ENCODE data around the gene RNF183.
"Not testable (repeated sequence)": the region's sequence is repeated elsewhere in the genome, so short reads cannot be mapped to it uniquely, and the experiment has no call there.

Gene RNF183

DNA sequence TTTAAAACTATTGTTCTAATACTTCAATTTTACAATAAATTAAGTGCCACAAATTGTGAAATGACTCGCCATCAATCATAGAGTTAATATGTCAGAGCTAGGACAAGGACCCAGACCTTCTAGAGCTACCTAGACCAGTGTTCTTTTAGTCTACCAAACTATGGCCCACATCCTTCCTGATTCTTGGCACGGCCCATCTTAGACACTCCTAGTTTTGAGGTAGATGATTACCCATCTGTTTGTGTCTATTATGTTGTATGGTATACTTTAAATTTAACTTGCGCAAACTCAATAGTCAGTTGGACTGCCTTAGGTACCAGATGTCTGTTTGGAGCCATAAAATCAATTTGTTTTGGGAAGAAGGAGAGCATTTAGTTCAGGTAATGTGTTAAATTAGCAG, 45.3 kb downstream of the RNF183 start:
- in situ Hi-C loops (cut with MboI; ENCODE audit: low pct_unique_long_range_greater_than_20kb, low sequenced_read_pairs, unreplicated experiment), result no loop called here
- TF ChIP-seq, protein P1, sequence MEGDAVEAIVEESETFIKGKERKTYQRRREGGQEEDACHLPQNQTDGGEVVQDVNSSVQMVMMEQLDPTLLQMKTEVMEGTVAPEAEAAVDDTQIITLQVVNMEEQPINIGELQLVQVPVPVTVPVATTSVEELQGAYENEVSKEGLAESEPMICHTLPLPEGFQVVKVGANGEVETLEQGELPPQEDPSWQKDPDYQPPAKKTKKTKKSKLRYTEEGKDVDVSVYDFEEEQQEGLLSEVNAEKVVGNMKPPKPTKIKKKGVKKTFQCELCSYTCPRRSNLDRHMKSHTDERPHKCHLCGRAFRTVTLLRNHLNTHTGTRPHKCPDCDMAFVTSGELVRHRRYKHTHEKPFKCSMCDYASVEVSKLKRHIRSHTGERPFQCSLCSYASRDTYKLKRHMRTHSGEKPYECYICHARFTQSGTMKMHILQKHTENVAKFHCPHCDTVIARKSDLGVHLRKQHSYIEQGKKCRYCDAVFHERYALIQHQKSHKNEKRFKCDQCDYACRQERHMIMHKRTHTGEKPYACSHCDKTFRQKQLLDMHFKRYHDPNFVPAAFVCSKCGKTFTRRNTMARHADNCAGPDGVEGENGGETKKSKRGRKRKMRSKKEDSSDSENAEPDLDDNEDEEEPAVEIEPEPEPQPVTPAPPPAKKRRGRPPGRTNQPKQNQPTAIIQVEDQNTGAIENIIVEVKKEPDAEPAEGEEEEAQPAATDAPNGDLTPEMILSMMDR (IDR thresholded peaks at IDR 0.05; ENCODE audit: extremely low read depth, insufficient read depth, missing control alignments), result no peak
- no peak for DNase-seq (ENCODE audit: low spot score)

DNA sequence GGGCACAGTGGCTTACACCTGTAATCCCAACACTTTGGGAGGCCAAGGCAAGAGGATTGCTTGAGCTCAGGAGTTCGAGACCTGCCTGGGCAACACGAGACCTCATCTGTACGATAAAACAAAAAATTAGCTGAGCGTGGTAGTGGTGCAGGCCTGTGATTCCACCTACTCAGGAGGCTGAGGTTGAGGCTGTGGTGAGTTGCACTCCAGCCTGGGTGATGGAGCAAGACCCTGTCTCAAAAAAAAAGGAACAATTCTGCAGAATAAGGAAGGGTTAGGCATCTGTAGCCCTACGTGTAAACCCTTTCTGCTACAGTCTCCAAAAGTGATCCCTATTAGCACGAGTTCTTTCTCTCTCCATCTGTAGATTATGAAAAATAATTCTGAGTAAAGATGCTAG, 47.7 kb downstream of the RNF183 start:
- TF ChIP-seq, protein P1 (IDR thresholded peaks at IDR 0.05; ENCODE audit: extremely low read depth, insufficient read depth, missing control alignments), result no peak
- DNase-seq (ENCODE audit: low spot score), result no peak
- in situ Hi-C loops (cut with MboI; ENCODE audit: low pct_unique_long_range_greater_than_20kb, low sequenced_read_pairs, unreplicated experiment), result no loop called here

DNA sequence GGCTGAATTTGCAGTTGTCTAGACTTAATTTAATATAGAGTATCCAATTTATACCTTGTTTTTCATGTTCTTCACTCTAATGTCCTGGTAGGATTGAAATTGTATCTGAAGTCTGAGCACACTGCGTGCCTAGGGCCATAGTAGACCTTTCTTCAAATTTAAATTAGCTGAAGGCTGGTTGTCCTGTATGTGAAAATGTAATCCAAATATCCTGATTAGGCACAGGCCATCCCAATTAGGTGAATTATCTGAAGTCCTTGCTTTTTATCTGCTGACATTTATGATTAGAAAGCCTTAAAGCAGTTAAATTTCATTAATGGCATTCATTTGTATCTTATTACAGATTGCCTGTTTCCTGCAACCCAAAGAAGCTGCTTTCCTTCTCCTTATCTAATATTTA, 48.2 kb downstream of the RNF183 start:
- in situ Hi-C loops (cut with MboI; ENCODE audit: low pct_unique_long_range_greater_than_20kb, low sequenced_read_pairs, unreplicated experiment), result no loop called here
- TF ChIP-seq, protein P1 (IDR thresholded peaks at IDR 0.05; ENCODE audit: extremely low read depth, insufficient read depth, missing control alignments), result no peak
- no peak for DNase-seq (ENCODE audit: low spot score)

DNA sequence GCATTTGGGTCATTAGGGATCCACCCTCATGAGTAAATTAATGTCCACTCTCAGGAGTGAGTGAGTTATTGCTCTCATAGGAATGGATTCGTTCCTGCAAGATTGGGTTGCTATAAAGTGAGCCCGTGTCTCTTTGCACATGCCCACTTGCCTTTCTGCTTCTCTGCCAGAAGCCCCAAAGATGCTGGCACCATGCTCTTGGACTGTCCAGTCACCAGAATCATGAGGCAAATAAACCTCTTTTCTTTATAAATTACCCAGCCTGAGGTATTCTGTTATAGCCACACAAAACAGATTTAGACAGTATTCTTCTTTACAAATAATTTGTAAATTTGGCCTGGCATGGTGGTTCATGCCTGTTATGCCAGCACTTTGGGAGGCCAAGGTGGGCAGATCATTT, 52.4 kb downstream of the RNF183 start:
- in situ Hi-C loops (cut with MboI; ENCODE audit: low pct_unique_long_range_greater_than_20kb, low sequenced_read_pairs, unreplicated experiment), result no loop called here
- TF ChIP-seq, protein P1 (IDR thresholded peaks at IDR 0.05; ENCODE audit: extremely low read depth, insufficient read depth, missing control alignments), result no peak
- no peak for DNase-seq (ENCODE audit: low spot score)

DNA sequence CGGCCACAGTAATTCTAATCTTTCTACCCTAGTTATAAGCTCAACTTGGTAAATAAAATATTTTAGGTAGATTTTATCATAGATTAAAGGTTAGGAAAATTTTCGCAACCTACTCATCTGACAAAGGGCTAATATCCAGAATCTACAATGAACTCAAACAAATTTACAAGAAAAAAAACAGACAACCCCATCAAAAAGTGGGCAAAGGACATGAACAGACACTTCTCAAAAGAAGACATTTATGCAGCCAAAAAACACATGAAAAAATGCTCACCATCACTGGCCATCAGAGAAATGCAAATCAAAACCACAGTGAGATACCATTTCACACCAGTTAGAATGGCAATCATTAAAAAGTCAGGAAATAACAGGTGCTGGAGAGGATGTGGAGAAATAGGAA, 53.5 kb downstream of the RNF183 start:
- in situ Hi-C loops (cut with MboI; ENCODE audit: low pct_unique_long_range_greater_than_20kb, low sequenced_read_pairs, unreplicated experiment), result not testable (repeated sequence)

DNA sequence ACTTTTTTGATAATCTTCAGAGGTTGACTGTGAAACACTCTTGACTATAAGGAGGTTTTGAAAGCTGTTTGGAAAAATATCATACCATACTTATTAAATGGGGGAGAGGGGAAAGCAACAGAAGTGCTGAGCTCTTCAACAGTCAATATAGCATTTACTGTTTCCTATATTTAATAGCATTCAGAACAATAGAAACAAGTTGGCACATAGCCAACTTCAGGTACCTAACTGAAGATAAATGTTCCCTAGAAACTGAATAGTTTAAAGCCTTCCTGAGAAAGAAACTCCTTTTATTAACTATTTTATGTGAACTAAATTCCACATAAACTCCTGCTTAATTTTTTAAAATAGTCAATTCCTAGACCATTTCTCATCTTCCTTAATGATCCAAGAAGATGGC, 55.5 kb downstream of the RNF183 start:
- no peak for DNase-seq (ENCODE audit: low spot score)
- TF ChIP-seq, protein P1 (IDR thresholded peaks at IDR 0.05; ENCODE audit: extremely low read depth, insufficient read depth, missing control alignments), result no peak
- in situ Hi-C loops (cut with MboI; ENCODE audit: low pct_unique_long_range_greater_than_20kb, low sequenced_read_pairs, unreplicated experiment), result no loop called here

More for the DNA sequence above, 53.5 kb downstream of the RNF183 start:
- DNase-seq (ENCODE audit: low spot score), result not testable (repeated sequence)
